ENCODE data around the gene ARHGAP31.

- TF ChIP-seq POLR2A (IDR thresholded peaks at IDR 0.05; ENCODE audit: low read depth, low read length) (no peak), POLR2AphosphoS5 (IDR thresholded peaks at IDR 0.05; ENCODE audit: low read depth, low read length) (no peak), TAF1 (IDR thresholded peaks at IDR 0.05; ENCODE audit: low read depth, low read length) (no peak)
Observed at GRCh38 chr3:119298565-119298941, 4.4 kb downstream of the ARHGAP31 start.

All from GM12891 (cell line).